Cardiac fibroblast (primary cell): Measurements from ENCODE around the gene ANO6.
A peak's percentile ranks its signal among the peaks of the same experiment; 100 is the strongest.
"Not testable (repeated sequence)": the region's sequence is repeated elsewhere in the genome, so short reads cannot be mapped to it uniquely, and the experiment has no call there.

Source experiments
- DNase-seq, 2 donors: peaks; one replicate each; pipeline versions ENCODE4 v3.0.0 to v3.0.0-alpha.2; 2010; ENCODE audit warnings: low read depth in 2 of 2
- H3K4me3 ChIP-seq, 2 donors: replicated peaks in 1 of 2; 1 replicate in 1 of 2; 2 replicates in 1 of 2; pipeline ENCODE4 v1.5.1; 2011; ENCODE audit warnings: low read depth in 2 of 2, low read length in 2 of 2, mild to moderate bottlenecking in 2 of 2, moderate library complexity in 1 of 2
- CTCF ChIP-seq: IDR thresholded peaks from one replicate; pipeline ENCODE4 v1.5.1; 2011; ENCODE audit warnings: low read depth, mild to moderate bottlenecking, low read length, inconsistent platforms

ANO6 gene

GRCh38 chr12:45215419-45216229, at the start of gene ANO6:
ANO6 (plus strand) TSS chr12:45216095; CDS start chr12:45216322, 227 bp downstream.
- peak; percentile 29 for TF ChIP-seq CTCF
- peak within 1 kb of the TSS; percentile 67 to 78 for H3K4me3 ChIP-seq
- peak; percentile 88 to 91 for DNase-seq

GRCh38 chr12:45168976-45169375, 46.9 kb upstream of the ANO6 start:
- no peak for TF ChIP-seq CTCF
- H3K4me3 ChIP-seq = no peak overlapping the region
- no peak for DNase-seq

GRCh38 chr12:45170456-45171042, 45.3 kb upstream of the ANO6 start:
- peak; percentile 93 for TF ChIP-seq CTCF
- peak; percentile 84 to 87 for DNase-seq
- no peak overlapping the region for H3K4me3 ChIP-seq

DNA sequence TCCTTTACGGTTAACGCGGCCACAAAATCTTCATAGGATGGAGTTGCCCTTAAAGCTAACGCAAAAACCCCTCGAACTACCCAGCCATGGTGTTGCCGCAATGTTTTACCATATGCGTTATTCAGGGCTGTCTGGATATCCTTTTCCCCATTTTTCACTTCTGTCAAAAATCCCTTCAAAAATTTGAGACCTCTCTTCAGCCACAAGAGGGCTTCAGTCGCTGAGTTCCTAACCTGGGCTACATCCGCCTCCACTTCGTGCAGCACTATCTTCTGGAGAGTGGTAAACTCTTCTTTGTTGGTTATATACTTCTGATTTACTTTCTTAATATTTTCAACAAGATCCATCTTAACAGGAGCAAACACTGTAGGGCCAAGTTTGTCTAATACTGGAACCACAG, 42.6 kb upstream of the ANO6 start:
- peak; percentile 6 for TF ChIP-seq CTCF
- not testable (repeated sequence) for H3K4me3 ChIP-seq
- peak; percentile 10 to 18 for DNase-seq

DNA sequence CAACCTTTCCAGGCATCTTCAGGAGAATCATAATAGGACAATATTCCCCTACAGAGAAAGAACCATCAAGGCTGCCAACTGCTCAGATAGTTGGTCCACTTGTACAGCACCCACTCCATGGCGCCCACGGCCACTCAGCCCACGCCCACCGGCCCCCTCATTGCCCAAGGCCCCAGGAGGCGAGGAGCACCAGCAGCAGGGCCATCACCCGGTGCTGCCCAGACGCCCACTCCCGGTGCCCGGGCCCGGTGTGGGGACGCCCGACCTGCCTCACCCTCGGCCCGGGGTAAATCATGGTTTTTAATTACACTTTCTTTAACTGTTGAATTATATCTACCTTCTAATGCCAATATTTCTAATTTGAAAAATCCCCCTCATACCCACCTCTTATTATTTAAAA, 41.3 kb upstream of the ANO6 start:
- no peak overlapping the region for H3K4me3 ChIP-seq
- TF ChIP-seq CTCF = no peak

GRCh38 chr12:45178771-45179170, 37.1 kb upstream of the ANO6 start:
- no peak for TF ChIP-seq CTCF
- no peak overlapping the region for H3K4me3 ChIP-seq
- no peak for DNase-seq

More for the DNA sequence above, 41.3 kb upstream of the ANO6 start:
- no peak for DNase-seq

GRCh38 chr12:45182511-45182910, 33.4 kb upstream of the ANO6 start:
- TF ChIP-seq CTCF = no peak
- no peak for DNase-seq
- no peak overlapping the region for H3K4me3 ChIP-seq
